Liver (tissue), 9 donors: ENCODE measurements around the gene BRAF. TPM values are rescaled to one million over a fixed set of nuclear protein-coding genes. Genes with fewer than 3 reads are reported as not detected.
"Not testable (repeated sequence)": the region's sequence is repeated elsewhere in the genome, so short reads cannot be mapped to it uniquely, and the experiment has no call there.

Source experiments
- DNase-seq: peaks from one replicate; pipeline ENCODE4 v3.0.0-alpha.2; 2017; ENCODE audit warnings: low spot score
- H3K27ac ChIP-seq, 2 donors: one replicate each; pipeline ENCODE4 v1.7.0; 2013; ENCODE audit warnings: inconsistent platforms in 2 of 2, low read length in 2 of 2, control low read depth in 1 of 2, low read depth in 1 of 2, mild to moderate bottlenecking in 1 of 2
- H3K27me3 ChIP-seq, 4 donors: one replicate each; pipeline versions ENCODE4 v1.6.1 to v1.7.0; 2013; ENCODE audit warnings: low read length in 3 of 4, inconsistent platforms in 1 of 4, mild to moderate bottlenecking in 1 of 4, moderate library complexity in 1 of 4; ENCODE audit not compliant: control insufficient read depth in 4 of 4, insufficient read depth in 4 of 4
- H3K36me3 ChIP-seq, 4 donors: one replicate each; pipeline versions ENCODE4 v1.6.1 to v1.7.0; 2013; ENCODE audit warnings: low read length in 3 of 4, mild to moderate bottlenecking in 3 of 4, low read depth in 1 of 4, moderate library complexity in 1 of 4; ENCODE audit not compliant: control insufficient read depth in 4 of 4, insufficient read depth in 3 of 4
- H3K4me1 ChIP-seq, 4 donors: one replicate each; pipeline versions ENCODE4 v1.6.1 to v1.7.0; 2013; ENCODE audit warnings: low read length in 3 of 4, mild to moderate bottlenecking in 3 of 4, moderate library complexity in 1 of 4; ENCODE audit not compliant: control insufficient read depth in 4 of 4, insufficient read depth in 4 of 4
- H3K4me3 ChIP-seq, 3 donors: one replicate each; pipeline versions ENCODE4 v1.6.1 to v1.7.0; 2013; ENCODE audit warnings: low read length in 3 of 3, control low read depth in 1 of 3, low read depth in 1 of 3, mild to moderate bottlenecking in 1 of 3
- H3K9ac ChIP-seq, 2 donors: one replicate each; pipeline ENCODE4 v1.7.0; 2013; ENCODE audit warnings: low read length in 2 of 2, mild to moderate bottlenecking in 2 of 2, moderate library complexity in 2 of 2, control low read depth in 1 of 2, low read depth in 1 of 2
- H3K9me3 ChIP-seq, 4 donors: one replicate each; pipeline versions ENCODE4 v1.6.1 to v1.7.0; 2013; ENCODE audit warnings: low read length in 3 of 4; ENCODE audit not compliant: control insufficient read depth in 4 of 4
- EGR1 ChIP-seq, 2 donors: IDR thresholded peaks; 2 replicates each; pipeline ENCODE4 v1.6.1; 2016 to 2018; ENCODE audit warnings: antibody characterized with exemption in 2 of 2, low read depth in 2 of 2
- FOXA1 ChIP-seq: IDR thresholded peaks from 2 replicates; pipeline ENCODE4 v1.6.1; 2016; ENCODE audit warnings: antibody characterized with exemption
- FOXA2 ChIP-seq: IDR thresholded peaks from 2 replicates; pipeline ENCODE4 v1.6.1; 2016; ENCODE audit warnings: antibody characterized with exemption
- GABPA ChIP-seq, 2 donors: IDR thresholded peaks in 1 of 2; conservative IDR thresholded peaks in 1 of 2; 2 replicates each; pipeline ENCODE4 v1.6.1; 2016; ENCODE audit warnings: antibody characterized with exemption in 2 of 2, mild to moderate bottlenecking in 1 of 2, moderate library complexity in 1 of 2
- HNF4A ChIP-seq, 2 donors: conservative IDR thresholded peaks; 2 replicates each; pipeline ENCODE4 v1.6.1; 2016; ENCODE audit warnings: antibody characterized with exemption in 2 of 2, mild to moderate bottlenecking in 2 of 2
- JUND ChIP-seq, 2 donors: IDR thresholded peaks; 2 replicates each; pipeline ENCODE4 v1.6.1; 2016; ENCODE audit warnings: antibody characterized with exemption in 2 of 2
- NR2F2 ChIP-seq: IDR thresholded peaks from 2 replicates; pipeline ENCODE4 v1.6.1; 2016; ENCODE audit warnings: antibody characterized with exemption
- RAD21 ChIP-seq, 2 donors: IDR thresholded peaks; 2 replicates each; pipeline ENCODE4 v1.6.1; 2016; ENCODE audit warnings: antibody characterized with exemption in 2 of 2, mild to moderate bottlenecking in 2 of 2
- RXRA ChIP-seq, 2 donors: IDR thresholded peaks; 2 replicates each; pipeline ENCODE4 v1.6.1; 2017 to 2018; ENCODE audit warnings: antibody characterized with exemption in 2 of 2, mild to moderate bottlenecking in 1 of 2
- SP1 ChIP-seq: IDR thresholded peaks from 2 replicates; pipeline ENCODE4 v1.6.1; 2018; ENCODE audit warnings: antibody characterized with exemption, mild to moderate bottlenecking
- TAF1 ChIP-seq: conservative IDR thresholded peaks from 2 replicates; pipeline ENCODE4 v1.6.1; 2016; ENCODE audit warnings: antibody characterized with exemption, mild to moderate bottlenecking
- YY1 ChIP-seq: IDR thresholded peaks from 2 replicates; pipeline ENCODE4 v1.6.1; 2016; ENCODE audit warnings: antibody characterized with exemption, mild to moderate bottlenecking
- WGBS: extraction: QIAGEN DNeasy Blood & Tissue Kit; methylation state at CpG from one replicate; pipeline ENCODE4 v1.1.7; 2013; 5-methylcytosine and 5-hydroxymethylcytosine counted together
- polyA plus RNA-seq, 2 donors: library from polyadenylated mRNA; stranded (reverse) in 1 of 2; unstranded in 1 of 2; fragments of 200-250 nt in 1 of 2; fragments of >200 nt in 1 of 2; fragmentation: Nextera tagmentation in 1 of 2; extraction: Ambion mirVana in 1 of 2; gene quantifications; one replicate each; pipeline versions ENCODE4 v1.2.1 to v1.2.3, GENCODE V29; 2013 to 2015
- total RNA-seq, 2 donors: library from RNA; depleted of rRNA; stranded (reverse); fragments of >200 nt; gene quantifications; one replicate each; pipeline ENCODE4 v1.2.3, GENCODE V29; 2014
- TF ChIP-seq, protein P1 (sequence below): IDR thresholded peaks from 2 replicates; pipeline ENCODE4 v1.6.1; 2016; ENCODE audit warnings: antibody characterized with exemption
- TF ChIP-seq, protein P2 (sequence below): IDR thresholded peaks from 2 replicates; pipeline ENCODE4 v1.6.1; 2016; ENCODE audit warnings: antibody characterized with exemption
- TF ChIP-seq, protein P3 (sequence below): IDR thresholded peaks from 2 replicates; pipeline ENCODE4 v1.6.1; 2016; ENCODE audit warnings: antibody characterized with exemption
- TF ChIP-seq, protein P4 (sequence below): fragments of 150-350 bp; IDR thresholded peaks from 2 replicates; pipeline ENCODE4 v1.5.1; 2017; ENCODE audit warnings: improper control_type of control experiment, low read depth, low read length; ENCODE audit not compliant: missing input control
- donor health status: healthy.
- donor health status: healthy.
- donor health status: healthy.
- donor health status: healthy.
- donor health status: healthy.

Gene BRAF
- total and polyA plus RNA-seq, 4 donors, result 2.6 to 21.9 (median 14.0) TPM

DNA sequence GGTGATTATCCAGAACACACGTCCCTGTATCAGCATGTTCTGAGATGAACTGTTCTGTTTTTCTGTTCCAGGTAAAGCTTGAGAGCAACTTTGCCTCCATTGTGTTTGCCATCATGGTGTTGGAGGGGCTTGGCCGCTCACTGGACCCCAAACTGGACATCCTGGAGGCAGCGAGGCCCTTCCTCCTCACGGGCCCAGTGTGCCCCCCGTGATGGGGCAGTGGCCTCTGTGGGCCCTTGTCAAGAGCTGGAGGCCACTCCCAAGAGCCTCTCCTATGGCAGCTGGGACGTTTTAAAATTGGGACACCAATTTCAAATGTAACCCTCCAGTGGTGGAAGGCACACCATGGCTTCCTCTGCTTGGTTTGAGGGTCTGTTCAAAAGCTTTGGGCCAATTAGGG, 230.1 kb downstream of the BRAF start:
- H3K4me1 ChIP-seq, result peaks cover 7 to 23% (median 13%) of the 10 kb centered on the region in 4 donors
- H3K27me3 ChIP-seq, result no peaks in the 10 kb centered on the region
- no peak overlapping the region for H3K27ac ChIP-seq
- no peak overlapping the region for H3K9ac ChIP-seq
- peaks cover 0 to 3% (median 0%) of the 10 kb centered on the region in 4 donors for H3K36me3 ChIP-seq
- H3K9me3 ChIP-seq, result no peaks in the 10 kb centered on the region
- no peak for TF ChIP-seq HNF4A (conservative IDR thresholded peaks at IDR 0.05)
- no peak for TF ChIP-seq RAD21 (IDR thresholded peaks at IDR 0.05)
- TF ChIP-seq FOXA2, result no peak
- no peak for TF ChIP-seq JUND (IDR thresholded peaks at IDR 0.05)
- no peak for TF ChIP-seq FOXA1
- TF ChIP-seq RXRA (IDR thresholded peaks at IDR 0.05), result no peak
- TF ChIP-seq, protein P1, sequence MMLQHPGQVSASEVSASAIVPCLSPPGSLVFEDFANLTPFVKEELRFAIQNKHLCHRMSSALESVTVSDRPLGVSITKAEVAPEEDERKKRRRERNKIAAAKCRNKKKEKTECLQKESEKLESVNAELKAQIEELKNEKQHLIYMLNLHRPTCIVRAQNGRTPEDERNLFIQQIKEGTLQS, result no peak
- TF ChIP-seq NR2F2, result no peak
- no peak for TF ChIP-seq YY1
- TF ChIP-seq GABPA (IDR thresholded peaks at IDR 0.05 in 1 of 2, conservative IDR thresholded peaks at IDR 0.05 in 1 of 2), result no peak
- TF ChIP-seq, protein P2, sequence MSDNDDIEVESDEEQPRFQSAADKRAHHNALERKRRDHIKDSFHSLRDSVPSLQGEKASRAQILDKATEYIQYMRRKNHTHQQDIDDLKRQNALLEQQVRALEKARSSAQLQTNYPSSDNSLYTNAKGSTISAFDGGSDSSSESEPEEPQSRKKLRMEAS, result no peak
- no peak for TF ChIP-seq EGR1 (IDR thresholded peaks at IDR 0.05; ENCODE audit: low read depth in 2 of 2)
- no peak for TF ChIP-seq TAF1
- TF ChIP-seq, protein P3, sequence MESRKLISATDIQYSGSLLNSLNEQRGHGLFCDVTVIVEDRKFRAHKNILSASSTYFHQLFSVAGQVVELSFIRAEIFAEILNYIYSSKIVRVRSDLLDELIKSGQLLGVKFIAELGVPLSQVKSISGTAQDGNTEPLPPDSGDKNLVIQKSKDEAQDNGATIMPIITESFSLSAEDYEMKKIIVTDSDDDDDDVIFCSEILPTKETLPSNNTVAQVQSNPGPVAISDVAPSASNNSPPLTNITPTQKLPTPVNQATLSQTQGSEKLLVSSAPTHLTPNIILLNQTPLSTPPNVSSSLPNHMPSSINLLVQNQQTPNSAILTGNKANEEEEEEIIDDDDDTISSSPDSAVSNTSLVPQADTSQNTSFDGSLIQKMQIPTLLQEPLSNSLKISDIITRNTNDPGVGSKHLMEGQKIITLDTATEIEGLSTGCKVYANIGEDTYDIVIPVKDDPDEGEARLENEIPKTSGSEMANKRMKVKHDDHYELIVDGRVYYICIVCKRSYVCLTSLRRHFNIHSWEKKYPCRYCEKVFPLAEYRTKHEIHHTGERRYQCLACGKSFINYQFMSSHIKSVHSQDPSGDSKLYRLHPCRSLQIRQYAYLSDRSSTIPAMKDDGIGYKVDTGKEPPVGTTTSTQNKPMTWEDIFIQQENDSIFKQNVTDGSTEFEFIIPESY, result no peak
- TF ChIP-seq, protein P4, sequence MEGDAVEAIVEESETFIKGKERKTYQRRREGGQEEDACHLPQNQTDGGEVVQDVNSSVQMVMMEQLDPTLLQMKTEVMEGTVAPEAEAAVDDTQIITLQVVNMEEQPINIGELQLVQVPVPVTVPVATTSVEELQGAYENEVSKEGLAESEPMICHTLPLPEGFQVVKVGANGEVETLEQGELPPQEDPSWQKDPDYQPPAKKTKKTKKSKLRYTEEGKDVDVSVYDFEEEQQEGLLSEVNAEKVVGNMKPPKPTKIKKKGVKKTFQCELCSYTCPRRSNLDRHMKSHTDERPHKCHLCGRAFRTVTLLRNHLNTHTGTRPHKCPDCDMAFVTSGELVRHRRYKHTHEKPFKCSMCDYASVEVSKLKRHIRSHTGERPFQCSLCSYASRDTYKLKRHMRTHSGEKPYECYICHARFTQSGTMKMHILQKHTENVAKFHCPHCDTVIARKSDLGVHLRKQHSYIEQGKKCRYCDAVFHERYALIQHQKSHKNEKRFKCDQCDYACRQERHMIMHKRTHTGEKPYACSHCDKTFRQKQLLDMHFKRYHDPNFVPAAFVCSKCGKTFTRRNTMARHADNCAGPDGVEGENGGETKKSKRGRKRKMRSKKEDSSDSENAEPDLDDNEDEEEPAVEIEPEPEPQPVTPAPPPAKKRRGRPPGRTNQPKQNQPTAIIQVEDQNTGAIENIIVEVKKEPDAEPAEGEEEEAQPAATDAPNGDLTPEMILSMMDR, result no peak
- TF ChIP-seq SP1, result no peak
- no peak for DNase-seq
- 92% methylated on average over 6 of the region's 6 CpGs for WGBS
- no peak overlapping the region for H3K4me3 ChIP-seq

DNA sequence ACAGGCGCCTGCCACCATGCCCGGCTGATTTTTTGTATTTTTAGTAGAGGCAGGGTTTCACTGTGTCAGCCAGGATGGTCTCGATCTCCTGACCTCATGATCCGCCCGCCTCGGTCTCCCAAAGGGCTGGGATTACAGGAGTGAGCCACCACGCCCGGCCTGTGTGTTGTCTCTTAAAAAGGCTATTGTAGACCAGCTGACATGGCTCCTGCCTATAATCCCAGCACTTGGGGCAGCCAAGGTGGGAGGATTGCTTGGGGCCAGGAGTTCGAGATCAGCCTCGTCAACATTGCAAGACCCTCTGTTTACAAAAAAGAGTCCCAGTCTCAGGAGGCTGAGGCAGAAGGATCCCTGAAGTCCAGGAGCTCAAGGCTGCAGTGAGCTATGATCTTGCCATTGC, 230.9 kb downstream of the BRAF start:
- H3K36me3 ChIP-seq, result not testable (repeated sequence)

More for the DNA sequence above, 230.9 kb downstream of the BRAF start:
- not testable (repeated sequence) for H3K9ac ChIP-seq, H3K4me3 ChIP-seq, H3K9me3 ChIP-seq, H3K27ac ChIP-seq, H3K27me3 ChIP-seq, DNase-seq
- H3K4me1 ChIP-seq, result peaks cover 7 to 23% (median 13%) of the 10 kb centered on the region in 4 donors
- WGBS, result 96% methylated on average over 10 of the region's 10 CpGs
